Spinal cord (tissue), 10 donors: ENCODE measurements around the gene WDR91. TPM values are rescaled to one million over a fixed set of nuclear protein-coding genes. Genes with fewer than 3 reads are reported as not detected.

Experiments
- DNase-seq, 6 donors: peaks; one replicate each; pipeline versions ENCODE4 v3.0.0 to v3.0.0-alpha.2; 2013 to 2015; ENCODE audit warnings: low spot score in 6 of 6, low read depth in 4 of 6
- H3K27ac ChIP-seq: one replicate; pipeline ENCODE4 v1.5.1; 2013; ENCODE audit warnings: low read depth, low read length, control low read depth
- H3K27me3 ChIP-seq: one replicate; pipeline ENCODE4 v1.6.1; 2013; ENCODE audit warnings: low read length; ENCODE audit not compliant: control insufficient read depth, insufficient read depth
- H3K36me3 ChIP-seq: one replicate; pipeline ENCODE4 v1.6.1; 2013; ENCODE audit warnings: low read length; ENCODE audit not compliant: control insufficient read depth, insufficient read depth
- H3K4me1 ChIP-seq: one replicate; pipeline ENCODE4 v1.6.1; 2013; ENCODE audit warnings: low read length; ENCODE audit not compliant: control insufficient read depth, insufficient read depth
- H3K4me3 ChIP-seq: one replicate; pipeline ENCODE4 v1.5.1; 2013; ENCODE audit warnings: low read depth, low read length, control low read depth
- H3K9me3 ChIP-seq: one replicate; pipeline ENCODE4 v1.6.1; 2013; ENCODE audit warnings: low read length; ENCODE audit not compliant: control insufficient read depth, insufficient read depth
- WGBS: methylation state at CpG from one replicate; pipeline ENCODE4 v1.1.5; 2013; ENCODE audit warnings: missing lambda C conversion rate; ENCODE audit not compliant: insufficient coverage; 5-methylcytosine and 5-hydroxymethylcytosine counted together
- long read RNA-seq, 4 donors: transcript quantifications; one replicate each; lab custom pipeline, GENCODE V29; 2026
- polyA plus RNA-seq, 2 donors: library from polyadenylated mRNA; unstranded; fragments of 120-200 nt; gene quantifications; one replicate each; pipeline ENCODE4 v1.2.1, GENCODE V29; 2013; ENCODE audit not compliant: insufficient read length in 2 of 2
- total RNA-seq, 2 donors: library from RNA; depleted of rRNA in 1 of 2; stranded (reverse); fragments of 120-200 nt in 1 of 2; fragments of >200 nt in 1 of 2; gene quantifications; one replicate each; pipeline versions ENCODE4 v1.2.3 to v1.2.4, GENCODE V29; 2013 to 2014
- donor health status: healthy.

Gene WDR91
- total RNA-seq (10 to 100 TPM; 11.8 to 23.4 TPM), polyA plus RNA-seq (10 to 100 TPM; 16.2 to 27.4 TPM)
- long read RNA-seq, donor 1, full-length matches to known transcripts = 1 of 1 reads
- long read RNA-seq, donor 1, partial matches to known transcripts = 0 of 1 reads
- long read RNA-seq, donor 1, other reads (novel, unspliced or antisense) = 0 of 1 reads
- long read RNA-seq, donor 2 = 0 reads
- long read RNA-seq, donor 3 = 0 reads
- long read RNA-seq, donor 4, full-length matches to known transcripts = 6 of 6 reads
- long read RNA-seq, donor 4, partial matches to known transcripts = 0 of 6 reads
- long read RNA-seq, donor 4, other reads (novel, unspliced or antisense) = 0 of 6 reads

DNA sequence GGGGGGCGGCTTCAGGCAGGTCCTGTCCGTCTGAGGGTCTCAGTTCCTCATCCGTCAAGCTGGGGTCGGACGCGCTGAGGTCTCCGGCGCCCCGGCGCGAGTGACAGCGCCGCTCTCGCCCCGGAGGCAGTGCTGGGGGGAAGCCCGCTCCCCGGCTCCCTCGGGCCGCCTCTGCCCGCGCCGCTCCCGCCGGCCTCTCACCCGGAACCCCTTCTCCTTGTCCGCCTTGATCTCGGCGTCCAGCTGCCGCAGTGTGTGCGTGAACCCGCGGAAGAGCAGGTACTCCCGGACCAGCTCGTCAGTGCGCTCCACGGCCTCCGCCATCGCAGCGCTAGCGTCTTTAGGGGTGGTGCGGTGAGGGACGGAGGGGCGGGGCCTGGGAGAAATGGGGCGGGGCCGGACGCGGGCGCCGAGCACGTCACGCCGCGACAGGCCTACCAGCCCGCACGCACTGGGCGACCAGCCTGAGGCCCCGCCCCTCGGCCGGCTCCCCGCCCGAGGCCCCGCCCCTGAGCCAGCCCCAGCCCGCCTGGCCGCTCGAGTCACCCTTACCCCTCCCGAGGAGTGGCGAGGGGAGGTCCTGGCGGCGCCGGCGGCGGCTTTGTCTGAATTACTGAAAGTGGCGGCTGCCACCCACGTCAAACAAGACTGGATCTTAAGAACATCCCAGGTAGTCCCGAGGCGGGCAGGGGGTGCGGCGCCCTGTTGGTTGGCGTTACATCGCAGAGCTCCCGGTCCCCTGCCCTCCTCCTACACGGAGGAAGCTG is at the start of gene WDR91:
WDR91 (minus strand) TSS at position 348 of the 767 bp plus-strand sequence; CDS start at position 324, 24 bp downstream.
- H3K27ac ChIP-seq = peak within 1 kb of the TSS; percentile 93
- peak within 1 kb of the TSS; percentile 93 for H3K4me3 ChIP-seq
- H3K36me3 ChIP-seq = no peaks in the 10 kb centered on the region
- H3K9me3 ChIP-seq = no peaks in the 10 kb centered on the region
- DNase-seq = peak; percentile 77 to 98 (median 88)
- H3K27me3 ChIP-seq = no peaks in the 10 kb centered on the region
- H3K4me1 ChIP-seq = peaks cover 7% of the 10 kb centered on the region
- 0% methylated on average over 81 of the region's 82 CpGs for WGBS

DNA sequence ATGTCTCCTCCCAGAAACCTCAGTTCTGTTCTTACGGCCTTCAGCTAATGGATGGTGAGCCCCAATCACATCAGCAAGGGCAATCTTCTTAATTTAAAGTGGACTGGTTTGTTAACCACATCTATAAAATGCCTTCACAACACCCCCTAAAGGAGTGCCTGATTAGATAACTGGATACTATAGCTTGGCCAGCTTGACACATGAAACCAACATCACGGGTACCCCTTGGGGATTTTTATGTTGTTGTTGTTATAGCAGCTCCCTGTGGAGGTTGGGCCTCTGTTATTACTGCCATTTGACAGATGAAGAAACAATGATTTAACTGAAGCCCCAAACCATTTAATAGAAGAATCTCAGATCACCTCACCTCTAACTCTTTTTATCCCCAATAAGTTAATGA is 49.1 kb upstream of the WDR91 start:
- Histone ChIP-seq H3K4me3 (no peak overlapping the region), H3K4me1 (peaks cover 26% of the 10 kb centered on the region), H3K36me3 (no peaks in the 10 kb centered on the region), H3K27ac (peak overlapping the region; percentile 85), H3K9me3 (peaks cover 3% of the 10 kb centered on the region), H3K27me3 (no peaks in the 10 kb centered on the region)
- WGBS = no CpG with 5 or more reads among the region's 2 CpGs
- no peak for DNase-seq

DNA sequence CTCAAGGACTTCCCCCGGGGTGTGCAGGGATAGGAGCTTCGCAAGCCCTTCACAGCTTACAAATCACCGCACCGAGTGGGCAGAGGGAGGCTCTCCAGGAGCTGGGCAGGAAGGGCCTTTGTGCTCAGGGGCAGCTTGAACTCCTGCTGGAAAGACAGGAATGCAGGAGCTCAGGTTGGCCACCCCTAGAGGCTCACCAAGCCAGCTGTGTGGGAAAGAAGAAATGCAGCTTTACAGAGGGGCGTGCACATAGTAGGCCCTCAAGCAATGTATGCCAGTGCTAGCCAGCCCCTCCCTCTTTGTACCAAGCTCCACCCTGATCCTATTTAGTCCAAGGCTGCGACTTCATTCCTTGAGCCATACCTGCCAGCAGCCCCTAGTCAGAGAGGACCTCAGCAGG is 48.4 kb upstream of the WDR91 start:
- Histone ChIP-seq H3K27me3 (no peaks in the 10 kb centered on the region), H3K4me1 (peaks cover 31% of the 10 kb centered on the region), H3K27ac (peak overlapping the region; percentile 10), H3K4me3 (no peak overlapping the region), H3K9me3 (peaks cover 3% of the 10 kb centered on the region), H3K36me3 (no peaks in the 10 kb centered on the region)
- WGBS = 92% methylated on average over 5 of the region's 6 CpGs
- DNase-seq = no peak

DNA sequence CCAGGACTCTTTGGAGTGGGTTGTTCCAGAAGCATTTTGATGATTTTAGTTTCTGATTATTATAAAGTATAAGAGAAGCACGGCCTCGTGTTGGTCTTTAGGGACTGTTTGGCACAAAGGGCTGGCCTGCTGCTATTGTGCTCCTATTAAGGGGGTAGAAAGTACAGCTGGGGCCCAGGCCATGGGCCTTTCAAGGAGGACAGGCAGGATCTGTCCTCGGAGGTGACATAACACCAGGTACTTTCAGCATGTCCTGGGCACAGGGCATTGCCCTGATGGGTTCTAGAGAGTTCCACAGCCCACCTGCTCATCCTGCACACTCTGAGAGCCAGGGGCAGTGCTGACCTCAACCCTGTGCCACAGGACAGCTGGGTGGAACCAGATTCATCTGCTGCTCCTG is 47.3 kb upstream of the WDR91 start:
- no peak for DNase-seq
- Histone ChIP-seq H3K9me3 (peaks cover under 1% of the 10 kb centered on the region), H3K36me3 (no peaks in the 10 kb centered on the region), H3K27ac (no peak overlapping the region), H3K4me1 (peaks cover 42% of the 10 kb centered on the region), H3K27me3 (no peaks in the 10 kb centered on the region), H3K4me3 (no peak overlapping the region)
- WGBS = 81% methylated on average over 3 of the region's 3 CpGs

DNA sequence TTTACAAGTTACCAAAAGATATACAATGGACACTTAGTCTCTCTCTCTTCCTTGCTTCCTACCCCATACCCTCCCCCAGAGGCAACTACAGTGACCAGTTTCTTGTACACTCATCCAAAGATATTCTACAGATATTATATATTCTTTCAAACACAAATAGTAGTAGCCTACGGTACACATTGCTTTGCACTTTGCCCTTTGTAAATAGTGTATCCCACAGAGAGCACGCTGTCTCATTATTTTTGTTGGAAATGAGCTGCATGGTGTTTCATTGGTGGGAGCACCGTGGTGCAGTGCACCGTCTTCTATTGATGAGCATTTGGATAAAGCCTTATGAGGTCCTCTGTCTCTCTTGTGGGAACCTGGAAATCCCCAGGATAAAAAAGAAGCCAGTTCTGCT is 46.5 kb upstream of the WDR91 start:
- DNase-seq = no peak
- Histone ChIP-seq H3K9me3 (no peaks in the 10 kb centered on the region), H3K4me3 (no peak overlapping the region), H3K27ac (no peak overlapping the region), H3K4me1 (peaks cover 47% of the 10 kb centered on the region), H3K27me3 (no peaks in the 10 kb centered on the region), H3K36me3 (no peaks in the 10 kb centered on the region)
- 86% methylated on average over 3 of the region's 4 CpGs for WGBS

DNA sequence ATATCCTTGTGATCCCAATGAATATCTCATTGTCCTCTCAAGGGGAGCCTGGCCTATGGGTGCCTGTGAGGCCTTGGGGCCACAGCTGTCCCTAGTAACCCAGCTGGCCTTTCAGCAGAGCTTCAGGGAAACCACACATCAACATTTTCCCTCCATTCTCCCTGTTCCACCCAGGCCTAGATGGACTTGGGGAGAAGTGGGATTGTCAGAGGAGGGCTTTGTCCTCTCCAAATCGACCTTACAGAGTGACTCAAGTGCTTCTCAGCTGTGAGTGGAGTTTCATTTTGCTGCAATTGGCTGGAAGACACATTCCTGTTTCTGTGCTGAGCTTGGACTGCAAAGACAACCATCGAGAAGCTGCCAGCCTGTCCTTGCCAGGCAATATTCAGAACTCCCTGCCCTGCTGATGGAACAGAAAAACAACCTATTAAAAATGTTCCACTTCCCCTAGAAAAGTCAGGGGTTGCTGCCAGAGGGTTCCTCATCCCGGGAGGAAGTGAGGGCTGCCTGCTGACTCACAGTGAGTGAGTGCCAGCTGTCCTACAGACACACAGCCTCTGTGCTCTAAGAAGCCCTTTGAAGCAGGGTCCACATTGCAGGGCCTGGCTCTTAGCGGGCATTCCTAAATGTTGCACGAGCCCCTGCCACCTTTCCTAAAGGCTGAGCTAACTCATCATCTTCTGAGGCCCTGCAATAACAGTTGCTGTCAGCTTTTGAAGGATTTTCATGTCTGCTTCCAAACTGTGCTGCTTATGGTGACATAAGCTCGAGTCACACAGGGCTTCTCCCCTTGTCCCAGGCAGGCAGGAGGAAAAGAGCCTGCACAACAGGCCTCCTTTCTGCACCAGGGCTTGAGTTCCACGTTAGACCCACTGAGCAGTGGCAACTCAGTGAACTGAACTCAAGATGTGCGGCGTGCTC is 42.8 kb upstream of the WDR91 start:
- H3K36me3 ChIP-seq = no peaks in the 10 kb centered on the region
- H3K4me1 ChIP-seq = peaks cover 29% of the 10 kb centered on the region
- no peaks in the 10 kb centered on the region for H3K9me3 ChIP-seq
- 38% methylated on average over 9 of the region's 9 CpGs for WGBS
- no peaks in the 10 kb centered on the region for H3K27me3 ChIP-seq
- H3K27ac ChIP-seq = peak overlapping the region; percentile 83
- no peak overlapping the region for H3K4me3 ChIP-seq
- peak in 2 of 6 donors; percentile 16 to 62 for DNase-seq

DNA sequence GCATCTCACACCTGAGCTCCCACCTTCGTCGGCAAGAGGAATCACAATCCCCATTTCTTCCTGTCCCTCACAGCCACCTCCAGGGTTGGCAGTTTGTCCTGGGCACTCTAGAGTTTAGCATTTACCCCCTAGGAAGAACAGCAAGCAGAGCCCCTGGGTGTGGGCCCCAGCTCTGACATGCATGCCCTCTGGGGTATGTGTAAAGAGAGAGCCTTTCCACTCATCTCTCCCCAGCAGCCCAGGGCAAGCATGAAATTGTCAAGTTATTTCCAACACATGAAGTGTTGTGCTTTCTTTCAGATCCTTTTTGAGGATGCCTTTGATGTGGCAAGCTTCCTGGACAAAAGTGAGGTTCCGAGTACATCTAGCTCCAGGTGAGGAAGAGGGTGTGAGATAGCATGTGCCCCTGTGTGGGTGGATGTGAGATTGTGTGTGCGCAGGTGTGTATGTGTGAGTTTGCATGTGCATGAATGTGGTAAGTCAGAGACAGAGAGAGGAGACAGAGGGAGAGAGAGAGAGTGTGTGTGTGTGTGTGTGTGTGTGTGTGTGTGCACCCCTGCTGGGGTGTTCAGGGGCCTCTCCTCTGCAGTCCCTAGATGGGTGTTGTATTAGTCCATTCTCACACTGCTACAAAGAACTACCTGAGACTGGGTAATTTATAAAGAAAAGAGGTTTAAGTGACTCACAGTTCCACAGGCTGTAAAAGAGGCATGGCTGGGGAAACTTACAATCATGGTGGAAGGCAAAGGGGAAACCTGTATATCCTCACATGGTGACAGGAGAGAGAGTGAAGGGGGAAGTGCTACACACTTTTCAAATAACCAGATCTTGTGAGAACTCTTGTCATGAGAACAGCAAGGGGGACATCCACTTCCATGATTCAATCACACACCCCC is 40.4 kb upstream of the WDR91 start:
- no peak overlapping the region for H3K4me3 ChIP-seq
- DNase-seq = no peak
- no peaks in the 10 kb centered on the region for H3K27me3 ChIP-seq
- 98% methylated on average over 2 of the region's 4 CpGs for WGBS
- peaks cover 22% of the 10 kb centered on the region for H3K4me1 ChIP-seq
- no peaks in the 10 kb centered on the region for H3K9me3 ChIP-seq
- H3K36me3 ChIP-seq = no peaks in the 10 kb centered on the region
- H3K27ac ChIP-seq = no peak overlapping the region

DNA sequence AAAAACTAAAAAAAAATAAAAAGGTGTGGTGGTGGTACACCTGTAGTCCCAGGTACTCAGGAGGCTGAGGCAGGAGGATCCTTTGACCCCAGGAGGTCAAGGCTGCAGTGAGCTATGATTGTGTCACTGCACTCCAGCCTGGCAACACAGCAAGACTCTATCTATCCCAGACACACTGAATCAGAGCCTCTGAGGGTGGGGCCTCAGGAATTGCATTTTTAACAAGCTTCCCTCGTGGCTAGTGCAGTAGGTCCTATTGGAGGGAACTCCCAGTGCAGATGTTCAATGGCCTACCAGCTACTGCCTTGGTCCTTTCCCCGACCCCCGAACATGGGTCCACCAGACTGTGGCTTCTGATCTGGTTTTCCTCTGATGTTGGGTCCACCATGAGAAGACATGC is 37.2 kb upstream of the WDR91 start:
- Histone ChIP-seq H3K27me3 (no peaks in the 10 kb centered on the region), H3K36me3 (no peaks in the 10 kb centered on the region), H3K4me1 (peaks cover 4% of the 10 kb centered on the region), H3K4me3 (no peak overlapping the region), H3K27ac (no peak overlapping the region), H3K9me3 (no peaks in the 10 kb centered on the region)
- no peak for DNase-seq
- 89% methylated on average over 3 of the region's 3 CpGs for WGBS
